ENCODE results near the gene NFKB1. TPM values are rescaled to one million over a fixed set of nuclear protein-coding genes. Genes with fewer than 3 reads are reported as not detected.

The NFKB1 gene
- polyA plus RNA-seq, 1 donor from 2014 or later = 8.6 TPM

DNA sequence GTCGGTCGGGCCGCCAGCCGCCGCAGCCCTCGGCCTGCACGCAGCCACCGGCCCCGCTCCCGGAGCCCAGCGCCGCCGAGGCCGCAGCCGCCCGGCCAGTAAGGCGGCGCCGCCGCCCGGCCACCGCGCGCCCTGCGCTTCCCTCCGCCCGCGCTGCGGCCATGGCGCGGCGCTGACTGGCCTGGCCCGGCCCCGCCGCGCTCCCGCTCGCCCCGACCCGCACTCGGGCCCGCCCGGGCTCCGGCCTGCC lies 213 bp downstream of the NFKB1 start:
- Histone ChIP-seq H3K9me3 (ENCODE audit: low read length) (no peaks in the 10 kb centered on the region), H3K4me3 (ENCODE audit: low read length) (peak overlapping the region; percentile 85), H2AFZ (ENCODE audit: low read depth, low read length) (peak overlapping the region; percentile 73), H3K79me2 (replicated peaks; ENCODE audit: insufficient read depth, low read length) (no peaks in the 10 kb centered on the region), H3K9ac (ENCODE audit: low read length) (peak overlapping the region; percentile 75), H3K36me3 (ENCODE audit: insufficient read depth, low read length) (no peaks in the 10 kb centered on the region), H3K27ac (ENCODE audit: low read length) (peak overlapping the region; percentile 62), H3K4me2 (ENCODE audit: low read length) (no peak overlapping the region), H3K27me3 (ENCODE audit: insufficient read depth, low read depth, low read length) (no peaks in the 10 kb centered on the region), H3K9me2 (ENCODE audit: insufficient read depth, low read length) (no peaks in the 10 kb centered on the region), H3F3A (ENCODE audit: insufficient read depth, low read length, poor library complexity, severe bottlenecking) (no peaks in the 10 kb centered on the region), H4K20me1 (ENCODE audit: insufficient read depth) (no peaks in the 10 kb centered on the region)
- TF ChIP-seq TAF1 (IDR thresholded peaks at IDR 0.05; ENCODE audit: low read depth) (no peak), EZH2 (IDR thresholded peaks at IDR 0.05; ENCODE audit: borderline replicate concordance, insufficient read depth, low read length, poor library complexity, severe bottlenecking) (no peak), EP300 (conservative IDR thresholded peaks at IDR 0.05; ENCODE audit: poor library complexity, severe bottlenecking) (no peak), RAD21 (conservative IDR thresholded peaks at IDR 0.05) (no peak)
- TF ChIP-seq, protein P1, sequence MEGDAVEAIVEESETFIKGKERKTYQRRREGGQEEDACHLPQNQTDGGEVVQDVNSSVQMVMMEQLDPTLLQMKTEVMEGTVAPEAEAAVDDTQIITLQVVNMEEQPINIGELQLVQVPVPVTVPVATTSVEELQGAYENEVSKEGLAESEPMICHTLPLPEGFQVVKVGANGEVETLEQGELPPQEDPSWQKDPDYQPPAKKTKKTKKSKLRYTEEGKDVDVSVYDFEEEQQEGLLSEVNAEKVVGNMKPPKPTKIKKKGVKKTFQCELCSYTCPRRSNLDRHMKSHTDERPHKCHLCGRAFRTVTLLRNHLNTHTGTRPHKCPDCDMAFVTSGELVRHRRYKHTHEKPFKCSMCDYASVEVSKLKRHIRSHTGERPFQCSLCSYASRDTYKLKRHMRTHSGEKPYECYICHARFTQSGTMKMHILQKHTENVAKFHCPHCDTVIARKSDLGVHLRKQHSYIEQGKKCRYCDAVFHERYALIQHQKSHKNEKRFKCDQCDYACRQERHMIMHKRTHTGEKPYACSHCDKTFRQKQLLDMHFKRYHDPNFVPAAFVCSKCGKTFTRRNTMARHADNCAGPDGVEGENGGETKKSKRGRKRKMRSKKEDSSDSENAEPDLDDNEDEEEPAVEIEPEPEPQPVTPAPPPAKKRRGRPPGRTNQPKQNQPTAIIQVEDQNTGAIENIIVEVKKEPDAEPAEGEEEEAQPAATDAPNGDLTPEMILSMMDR (IDR thresholded peaks at IDR 0.05; ENCODE audit: poor library complexity, severe bottlenecking) = no peak

DNA sequence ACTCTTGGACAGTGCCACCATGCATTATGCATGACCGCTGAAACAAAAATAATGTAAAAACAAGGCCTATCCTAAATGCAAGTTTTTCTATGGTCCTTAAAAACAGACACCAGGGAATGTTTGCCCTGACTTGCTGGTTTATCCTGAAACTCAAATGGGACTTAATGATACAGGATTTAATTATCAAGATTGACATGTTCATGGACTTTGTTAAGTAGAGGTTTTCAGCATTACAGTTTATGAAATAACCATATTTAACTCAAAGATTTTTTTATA lies 1.3 kb downstream of the NFKB1 start:
- H3K9me2 ChIP-seq (ENCODE audit: insufficient read depth, low read length) = no peaks in the 10 kb centered on the region
- TF ChIP-seq MXI1 (conservative IDR thresholded peaks at IDR 0.05; ENCODE audit: poor library complexity, severe bottlenecking) (no peak), EZH2 (IDR thresholded peaks at IDR 0.05; ENCODE audit: borderline replicate concordance, insufficient read depth, low read length, poor library complexity, severe bottlenecking) (no peak), RAD21 (conservative IDR thresholded peaks at IDR 0.05) (no peak), EP300 (conservative IDR thresholded peaks at IDR 0.05; ENCODE audit: poor library complexity, severe bottlenecking) (no peak), POLR2AphosphoS5 (IDR thresholded peaks at IDR 0.05) (no peak), SMC3 (conservative IDR thresholded peaks at IDR 0.05; ENCODE audit: poor library complexity) (no peak), TAF1 (IDR thresholded peaks at IDR 0.05; ENCODE audit: low read depth) (no peak)
- TF ChIP-seq, protein P1 (IDR thresholded peaks at IDR 0.05; ENCODE audit: poor library complexity, severe bottlenecking) = no peak
- TF ChIP-seq, protein P2, sequence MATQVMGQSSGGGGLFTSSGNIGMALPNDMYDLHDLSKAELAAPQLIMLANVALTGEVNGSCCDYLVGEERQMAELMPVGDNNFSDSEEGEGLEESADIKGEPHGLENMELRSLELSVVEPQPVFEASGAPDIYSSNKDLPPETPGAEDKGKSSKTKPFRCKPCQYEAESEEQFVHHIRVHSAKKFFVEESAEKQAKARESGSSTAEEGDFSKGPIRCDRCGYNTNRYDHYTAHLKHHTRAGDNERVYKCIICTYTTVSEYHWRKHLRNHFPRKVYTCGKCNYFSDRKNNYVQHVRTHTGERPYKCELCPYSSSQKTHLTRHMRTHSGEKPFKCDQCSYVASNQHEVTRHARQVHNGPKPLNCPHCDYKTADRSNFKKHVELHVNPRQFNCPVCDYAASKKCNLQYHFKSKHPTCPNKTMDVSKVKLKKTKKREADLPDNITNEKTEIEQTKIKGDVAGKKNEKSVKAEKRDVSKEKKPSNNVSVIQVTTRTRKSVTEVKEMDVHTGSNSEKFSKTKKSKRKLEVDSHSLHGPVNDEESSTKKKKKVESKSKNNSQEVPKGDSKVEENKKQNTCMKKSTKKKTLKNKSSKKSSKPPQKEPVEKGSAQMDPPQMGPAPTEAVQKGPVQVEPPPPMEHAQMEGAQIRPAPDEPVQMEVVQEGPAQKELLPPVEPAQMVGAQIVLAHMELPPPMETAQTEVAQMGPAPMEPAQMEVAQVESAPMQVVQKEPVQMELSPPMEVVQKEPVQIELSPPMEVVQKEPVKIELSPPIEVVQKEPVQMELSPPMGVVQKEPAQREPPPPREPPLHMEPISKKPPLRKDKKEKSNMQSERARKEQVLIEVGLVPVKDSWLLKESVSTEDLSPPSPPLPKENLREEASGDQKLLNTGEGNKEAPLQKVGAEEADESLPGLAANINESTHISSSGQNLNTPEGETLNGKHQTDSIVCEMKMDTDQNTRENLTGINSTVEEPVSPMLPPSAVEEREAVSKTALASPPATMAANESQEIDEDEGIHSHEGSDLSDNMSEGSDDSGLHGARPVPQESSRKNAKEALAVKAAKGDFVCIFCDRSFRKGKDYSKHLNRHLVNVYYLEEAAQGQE (IDR thresholded peaks at IDR 0.05; ENCODE audit: borderline replicate concordance) = no peak
- peak overlapping the region; percentile 85 for H3K4me3 ChIP-seq (ENCODE audit: low read length)
- H4K20me1 ChIP-seq (ENCODE audit: insufficient read depth) = no peaks in the 10 kb centered on the region
- H3K36me3 ChIP-seq (ENCODE audit: insufficient read depth, low read length) = no peaks in the 10 kb centered on the region
- peak overlapping the region; percentile 12 for H3K4me2 ChIP-seq (ENCODE audit: low read length)
- no peak overlapping the region for H3K27ac ChIP-seq (ENCODE audit: low read length)
- no peaks in the 10 kb centered on the region for H3K9me3 ChIP-seq (ENCODE audit: low read length)
- no peaks in the 10 kb centered on the region for H3F3A ChIP-seq (ENCODE audit: insufficient read depth, low read length, poor library complexity, severe bottlenecking)
- H3K27me3 ChIP-seq (ENCODE audit: insufficient read depth, low read depth, low read length) = no peaks in the 10 kb centered on the region
- H3K9ac ChIP-seq (ENCODE audit: low read length) = peak overlapping the region; percentile 75
- no peaks in the 10 kb centered on the region for H3K79me2 ChIP-seq (replicated peaks; ENCODE audit: insufficient read depth, low read length)
- no peak overlapping the region for H2AFZ ChIP-seq (ENCODE audit: low read depth, low read length)
